Measurements from ENCODE around the gene KANSL3. TPM values are rescaled to one million over a fixed set of nuclear protein-coding genes. Genes with fewer than 3 reads are reported as not detected.
A peak's percentile ranks its signal among the peaks of the same experiment; 100 is the strongest.

The KANSL3 gene
- total and polyA plus RNA-seq, 9 of the 15 experiments (the other 6 are each of a cell fraction or from before 2014, with no cell fraction given), result 11.3 to 43.7 (median 27.9) TPM

- Histone ChIP-seq H3K27ac (ENCODE audit: extremely low read depth, low read depth, low read length) (no peak overlapping the region), H3K27me3 (ENCODE audit: control insufficient read depth in 2 of 2, insufficient read depth in 2 of 2, low read length in 2 of 2) (peaks cover 10 to 29% of the 10 kb centered on the region in 2 experiments), H4K20me1 (replicated peaks; ENCODE audit: control insufficient read depth, insufficient read depth, low read length) (no peaks in the 10 kb centered on the region), H3K79me2 (ENCODE audit: control insufficient read depth, insufficient read depth, low read length) (no peaks in the 10 kb centered on the region), H3K36me3 (ENCODE audit: control insufficient read depth, insufficient read depth, low read length) (no peaks in the 10 kb centered on the region), H3K4me2 (ENCODE audit: insufficient read depth, low read length) (no peak overlapping the region), H3K9ac (ENCODE audit: insufficient read depth in 1 of 2, low read depth in 2 of 2, low read length in 2 of 2) (no peak overlapping the region), H3K4me3 (no peak overlapping the region), H3K9me1 (ENCODE audit: control insufficient read depth, insufficient read depth, low read length) (no peaks in the 10 kb centered on the region), H3K4me1 (replicated peaks in 1 of 2; ENCODE audit: control insufficient read depth in 2 of 2, insufficient read depth in 2 of 2, low read length in 2 of 2) (no peaks in the 10 kb centered on the region; a peak in 1 of 5 replicates), H2AFZ (ENCODE audit: low read depth, low read length) (no peak overlapping the region), H3K9me3 (replicated peaks; ENCODE audit: control insufficient read depth, insufficient read depth, low read depth, low read length) (peaks cover 4% of the 10 kb centered on the region; the same call in 1 of the 2 replicates)
- in situ Hi-C loops (cut with MboI) (no loop called here), intact Hi-C loops (cut with micrococcal nuclease) (no loop called here)
- no peak for FAIRE-seq
- no peak for DNase-seq (ENCODE audit: extremely low read depth in 1 of 4, low spot score in 3 of 4)
- no peak for TF ChIP-seq POLR2AphosphoS5 (IDR thresholded peaks at IDR 0.05; ENCODE audit: control insufficient read depth, insufficient read depth, low read depth, low read length)
- no peak for TF ChIP-seq RHOXF2B (CRISPR knock-in tag; conservative IDR thresholded peaks at IDR 0.05)
- peak; percentile 43 for TF ChIP-seq CEBPB (tag; IDR thresholded peaks at IDR 0.05)
- peak; percentile 19 to 44; a peak in 2 of 4 replicates for TF ChIP-seq KDM1A (IDR thresholded peaks at IDR 0.05)
- 0 out of 3 replicates have a peak, but pooled peaks of 1 of the 2 experiments have one; percentile 39 for TF ChIP-seq CBX3 (IDR thresholded peaks at IDR 0.05; ENCODE audit: borderline replicate concordance in 1 of 2, low read length in 2 of 2)
- TF ChIP-seq CEBPG (CRISPR knock-in tag; IDR thresholded peaks at IDR 0.05), result no peak
- peak; percentile 28 to 34; a peak in 2 of 4 replicates for TF ChIP-seq CEBPG (tag; conservative IDR thresholded peaks at IDR 0.05 in 1 of 2, IDR thresholded peaks at IDR 0.05 in 1 of 2)
- TF ChIP-seq RBM25 (IDR thresholded peaks at IDR 0.05; ENCODE audit: low read depth, low read length, severe bottlenecking), result peak; percentile 86
- peak; percentile 33; the same call in 1 of the 2 replicates for TF ChIP-seq SMARCA5 (IDR thresholded peaks at IDR 0.05)
- TF ChIP-seq BCOR (IDR thresholded peaks at IDR 0.05), result peak; percentile 68
- no peak for TF ChIP-seq ZNF316 (IDR thresholded peaks at IDR 0.05)
- TF ChIP-seq ZNF146 (CRISPR knock-in tag; IDR thresholded peaks at IDR 0.05; ENCODE audit: unreplicated experiment), result peak; percentile 96
- TF ChIP-seq HEY1 (CRISPR knock-in tag; IDR thresholded peaks at IDR 0.05; ENCODE audit: borderline replicate concordance), result no peak
- no peak for TF ChIP-seq ZBTB11 (CRISPR knock-in tag; IDR thresholded peaks at IDR 0.05)
- no peak for TF ChIP-seq ZZZ3 (IDR thresholded peaks at IDR 0.05)
- peak; percentile 64; the same call in 1 of the 2 replicates for TF ChIP-seq ADNP (tag; IDR thresholded peaks at IDR 0.05)
- no peak for TF ChIP-seq ZNF766 (CRISPR knock-in tag; conservative IDR thresholded peaks at IDR 0.05)
- ChIA-PET POLR2A (interaction anchor here (0.6 to 1.9 kb wide), 3 partner anchors 9 to 33 kb away, joined by 3 to 8 read pairs (median 3); no protein-coding TSS in a partner anchor), CTCF (ENCODE audit: low intra/inter-chr PET ratio) (no interaction called here)
- 13% methylated on average over 3 of the region's 3 CpGs for WGBS (ENCODE audit: insufficient coverage, low coverage, missing lambda C conversion rate)
- BruUV-seq (replicated peaks), result no TSS peak
- ATAC-seq, result no peak
These were observed 26.3 kb upstream of the KANSL3 start for GRCh38 chr2:96664366-96664925.

Data from K562 (cell line).